Measurements from ENCODE around the gene TNFRSF11A.

The TNFRSF11A gene

DNA sequence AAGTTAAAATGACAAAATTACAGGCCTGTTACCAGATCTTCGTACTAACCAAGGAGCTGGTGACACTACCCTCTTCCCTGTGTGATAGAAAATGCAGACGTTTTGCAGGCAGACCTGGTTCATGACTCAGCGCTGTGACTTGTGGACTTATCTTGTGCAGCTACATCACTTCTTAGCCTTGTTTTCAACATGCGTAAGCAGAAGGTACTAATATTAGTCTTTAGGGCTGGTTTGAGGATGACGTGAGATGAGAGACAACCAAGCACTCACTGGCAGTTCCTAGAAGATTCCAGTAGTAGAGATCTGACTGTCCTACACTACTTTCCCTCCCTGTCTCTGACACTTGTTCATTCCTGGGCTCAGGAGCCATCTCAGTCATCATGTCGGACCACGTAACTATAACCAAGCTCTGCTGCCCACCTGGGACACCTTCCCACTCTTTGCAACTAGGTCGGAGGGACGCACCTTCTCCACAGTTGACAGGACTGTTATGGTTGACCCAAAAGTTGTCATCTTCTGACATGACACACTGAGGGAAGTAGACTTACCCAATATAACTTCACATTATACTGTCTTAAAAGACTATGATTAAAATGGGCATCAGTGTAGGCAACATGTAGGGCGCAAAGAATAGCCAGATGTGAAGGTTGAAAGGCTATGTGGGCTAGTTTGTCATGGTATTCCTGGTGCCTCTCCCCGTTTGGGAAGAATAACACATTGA is 64.8 kb downstream of the TNFRSF11A start:
- H3K4me3 ChIP-seq (ENCODE audit: control insufficient read depth, low read depth, low read length), result no peak overlapping the region
- no peak for DNase-seq (ENCODE audit: low read depth)
- TF ChIP-seq CTCF (conservative IDR thresholded peaks at IDR 0.05; ENCODE audit: control insufficient read depth, insufficient read depth, low read depth, low read length), result no peak

GRCh38 chr18:62394006-62394763 is 69.1 kb downstream of the TNFRSF11A start:
- no peak for DNase-seq (ENCODE audit: low read depth)
- no peak for TF ChIP-seq CTCF (conservative IDR thresholded peaks at IDR 0.05; ENCODE audit: control insufficient read depth, insufficient read depth, low read depth, low read length)
- no peak overlapping the region for H3K4me3 ChIP-seq (ENCODE audit: control insufficient read depth, low read depth, low read length)

DNA sequence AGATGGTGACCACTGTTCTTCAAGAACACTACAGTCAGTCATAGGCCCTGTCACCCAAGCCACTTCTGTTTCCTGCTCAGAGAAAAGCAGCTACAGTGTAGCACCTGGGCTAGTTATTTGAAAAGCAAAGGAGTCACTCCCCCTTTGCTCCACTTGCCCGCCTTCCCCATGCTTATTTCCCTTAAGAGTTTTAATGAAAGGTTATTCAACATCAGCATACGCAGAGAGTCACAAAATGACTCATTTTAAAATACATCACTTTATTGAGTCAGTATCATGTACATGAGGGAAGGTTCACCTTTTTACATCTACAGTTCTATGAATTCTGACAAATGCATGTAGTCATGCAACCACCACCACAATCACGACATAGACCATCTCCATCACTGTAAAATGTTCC is 71.3 kb downstream of the TNFRSF11A start:
- no peak for TF ChIP-seq CTCF (conservative IDR thresholded peaks at IDR 0.05; ENCODE audit: control insufficient read depth, insufficient read depth, low read depth, low read length)
- no peak overlapping the region for H3K4me3 ChIP-seq (ENCODE audit: control insufficient read depth, low read depth, low read length)
- DNase-seq (ENCODE audit: low read depth), result no peak

DNA sequence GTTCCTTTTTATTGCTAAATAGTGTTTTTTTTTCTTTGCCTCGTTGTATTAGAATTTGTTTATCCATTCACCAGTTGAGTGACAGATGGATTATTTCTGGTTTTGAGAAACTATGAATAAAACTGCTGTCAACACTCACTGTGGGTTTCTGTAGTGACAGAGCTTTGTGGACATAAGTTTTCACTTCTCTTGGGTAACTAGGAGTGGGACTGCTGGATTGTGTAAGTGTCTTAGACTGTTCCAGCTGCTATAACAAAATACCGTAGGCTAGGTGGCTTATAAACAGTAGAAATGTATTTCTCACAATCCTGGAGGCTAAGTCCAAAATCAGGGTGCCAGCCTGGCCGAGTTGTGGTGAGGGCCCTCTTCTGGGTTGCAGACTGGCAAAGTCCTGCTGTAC is 71.9 kb downstream of the TNFRSF11A start:
- no peak for DNase-seq (ENCODE audit: low read depth)
- no peak overlapping the region for H3K4me3 ChIP-seq (ENCODE audit: control insufficient read depth, low read depth, low read length)
- TF ChIP-seq CTCF (conservative IDR thresholded peaks at IDR 0.05; ENCODE audit: control insufficient read depth, insufficient read depth, low read depth, low read length), result no peak

GRCh38 chr18:62398291-62398690 is 73.2 kb downstream of the TNFRSF11A start:
- no peak for TF ChIP-seq CTCF (conservative IDR thresholded peaks at IDR 0.05; ENCODE audit: control insufficient read depth, insufficient read depth, low read depth, low read length)
- no peak overlapping the region for H3K4me3 ChIP-seq (ENCODE audit: control insufficient read depth, low read depth, low read length)
- no peak for DNase-seq (ENCODE audit: low read depth)

- no peak for TF ChIP-seq CTCF (conservative IDR thresholded peaks at IDR 0.05; ENCODE audit: control insufficient read depth, insufficient read depth, low read depth, low read length)
- DNase-seq (ENCODE audit: low read depth), result no peak
- no peak overlapping the region for H3K4me3 ChIP-seq (ENCODE audit: control insufficient read depth, low read depth, low read length)
Measured at GRCh38 chr18:62399276-62399675, 74.2 kb downstream of the TNFRSF11A start.

All from fibroblast of mammary gland (primary cell).